Neural progenitor cell (in vitro differentiated cells): Measurements from ENCODE around the gene SMPD3.

Source experiments
- CTCF ChIP-seq: fragments of 200-600 bp; sonication (generic); IDR thresholded peaks from 2 replicates; pipeline ENCODE4 v1.5.1; 2017; ENCODE audit warnings: antibody characterized with exemption, mild to moderate bottlenecking
- EZH2 ChIP-seq: fragments of 200-600 bp; sonication (generic); IDR thresholded peaks from 2 replicates; pipeline ENCODE4 v1.6.1; 2017; ENCODE audit warnings: antibody characterized with exemption, mild to moderate bottlenecking, moderate library complexity

DNA sequence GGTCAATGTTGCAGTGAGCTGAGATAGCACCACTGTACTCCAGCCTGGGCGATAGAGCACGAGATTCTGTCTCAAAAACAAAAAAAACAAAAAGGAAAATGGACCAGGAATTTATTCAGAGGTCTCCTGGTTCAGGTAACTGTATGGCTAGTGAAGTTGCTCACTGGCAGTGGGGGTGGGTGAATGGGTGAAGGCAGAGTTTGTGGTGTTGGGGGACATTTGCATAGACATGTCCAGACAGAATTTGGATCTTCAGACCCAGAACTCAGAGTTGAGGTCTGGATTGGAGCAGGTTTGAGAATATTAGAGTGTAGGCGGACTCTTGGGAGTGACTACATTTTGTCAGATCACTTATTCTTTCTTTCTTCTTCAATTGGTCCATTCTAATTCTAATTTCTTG lies 55.0 kb downstream of the SMPD3 start:
- TF ChIP-seq CTCF (no peak), EZH2 (no peak)
